GM12873 (cell line): ENCODE data around the gene MPDZ.

Experiments used
- TF ChIP-seq, protein P1 (sequence below): IDR thresholded peaks from 2 replicates; pipeline ENCODE4 v1.5.1; 2012; ENCODE audit warnings: low read depth, mild to moderate bottlenecking, moderate library complexity, low read length, control low read depth; ENCODE audit not compliant: insufficient read depth; ENCODE audit errors: missing control alignments

Gene MPDZ

DNA sequence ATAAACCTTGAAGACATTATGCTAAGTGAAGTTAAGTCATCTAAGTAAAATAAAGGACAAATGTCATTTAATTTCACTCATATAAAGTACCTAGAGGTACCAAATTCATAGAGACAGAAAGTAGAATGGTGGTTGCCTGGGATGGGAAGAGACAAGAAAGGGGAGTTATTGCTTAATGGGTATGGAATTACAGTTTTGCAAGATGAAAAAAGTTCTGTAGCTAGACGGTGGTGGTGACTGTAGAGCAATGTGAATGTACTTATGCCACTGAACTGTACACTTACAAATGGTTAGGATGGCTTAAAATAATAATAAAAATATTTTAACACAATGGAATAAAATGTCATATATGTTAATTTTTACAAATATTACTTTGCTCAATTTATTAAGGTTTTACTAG, 128.0 kb downstream of the MPDZ start:
- TF ChIP-seq, protein P1, sequence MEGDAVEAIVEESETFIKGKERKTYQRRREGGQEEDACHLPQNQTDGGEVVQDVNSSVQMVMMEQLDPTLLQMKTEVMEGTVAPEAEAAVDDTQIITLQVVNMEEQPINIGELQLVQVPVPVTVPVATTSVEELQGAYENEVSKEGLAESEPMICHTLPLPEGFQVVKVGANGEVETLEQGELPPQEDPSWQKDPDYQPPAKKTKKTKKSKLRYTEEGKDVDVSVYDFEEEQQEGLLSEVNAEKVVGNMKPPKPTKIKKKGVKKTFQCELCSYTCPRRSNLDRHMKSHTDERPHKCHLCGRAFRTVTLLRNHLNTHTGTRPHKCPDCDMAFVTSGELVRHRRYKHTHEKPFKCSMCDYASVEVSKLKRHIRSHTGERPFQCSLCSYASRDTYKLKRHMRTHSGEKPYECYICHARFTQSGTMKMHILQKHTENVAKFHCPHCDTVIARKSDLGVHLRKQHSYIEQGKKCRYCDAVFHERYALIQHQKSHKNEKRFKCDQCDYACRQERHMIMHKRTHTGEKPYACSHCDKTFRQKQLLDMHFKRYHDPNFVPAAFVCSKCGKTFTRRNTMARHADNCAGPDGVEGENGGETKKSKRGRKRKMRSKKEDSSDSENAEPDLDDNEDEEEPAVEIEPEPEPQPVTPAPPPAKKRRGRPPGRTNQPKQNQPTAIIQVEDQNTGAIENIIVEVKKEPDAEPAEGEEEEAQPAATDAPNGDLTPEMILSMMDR: no peak

DNA sequence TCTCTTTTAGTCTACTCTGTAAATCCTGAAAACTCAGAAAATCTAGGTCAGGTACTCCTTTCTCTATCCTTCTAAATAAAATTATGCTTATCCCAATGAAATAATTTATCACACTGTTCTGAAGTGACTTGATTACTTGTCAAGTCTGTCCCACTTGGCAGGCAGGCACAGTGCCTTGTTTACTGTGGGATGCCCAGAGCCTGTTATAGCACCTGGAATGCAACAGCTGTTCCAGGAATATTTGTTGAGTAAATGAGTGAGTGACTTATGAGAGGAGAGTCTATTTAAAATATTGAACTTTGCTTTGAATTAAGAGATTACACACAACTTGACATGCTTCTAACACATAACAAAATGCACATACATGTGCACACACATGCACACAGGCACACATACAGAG, 130.0 kb downstream of the MPDZ start:
- TF ChIP-seq, protein P1: no peak

DNA sequence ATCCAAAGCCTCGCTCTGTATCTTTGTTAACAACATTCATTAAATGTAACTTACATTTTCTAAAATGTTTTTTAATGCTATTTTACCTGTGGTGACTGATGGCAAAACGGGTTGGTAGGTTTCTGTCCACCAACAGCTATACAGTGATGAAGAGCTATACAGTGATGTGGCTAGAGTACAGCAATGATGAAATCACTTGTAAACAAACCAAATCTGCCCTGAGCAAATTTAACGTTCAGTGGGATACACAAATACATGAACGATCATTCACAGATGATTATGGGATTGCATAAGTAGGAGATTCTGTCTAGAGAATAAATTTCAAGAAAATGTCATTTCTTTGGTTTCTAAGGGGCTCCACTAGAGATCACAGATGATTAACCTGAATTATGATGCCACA, 132.7 kb downstream of the MPDZ start:
- TF ChIP-seq, protein P1: no peak

DNA sequence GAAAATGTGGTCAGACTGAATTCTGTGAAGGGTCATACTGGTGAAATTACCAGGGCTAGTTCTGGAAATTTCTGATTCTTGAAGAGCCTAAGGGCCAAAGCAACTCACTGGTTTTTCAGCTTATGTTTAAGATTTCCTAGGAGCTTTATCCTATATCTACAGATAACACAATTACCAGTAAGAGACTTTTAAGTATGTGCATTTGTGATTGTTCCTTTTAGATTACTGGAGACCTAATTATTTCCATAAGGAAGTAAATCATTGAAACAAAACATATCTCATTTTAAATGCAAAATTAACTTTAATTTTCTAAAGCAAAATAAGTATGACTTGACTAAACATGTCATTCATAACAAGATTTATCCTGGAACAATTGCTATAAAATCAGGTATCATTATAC, 134.2 kb downstream of the MPDZ start:
- TF ChIP-seq, protein P1: no peak

DNA sequence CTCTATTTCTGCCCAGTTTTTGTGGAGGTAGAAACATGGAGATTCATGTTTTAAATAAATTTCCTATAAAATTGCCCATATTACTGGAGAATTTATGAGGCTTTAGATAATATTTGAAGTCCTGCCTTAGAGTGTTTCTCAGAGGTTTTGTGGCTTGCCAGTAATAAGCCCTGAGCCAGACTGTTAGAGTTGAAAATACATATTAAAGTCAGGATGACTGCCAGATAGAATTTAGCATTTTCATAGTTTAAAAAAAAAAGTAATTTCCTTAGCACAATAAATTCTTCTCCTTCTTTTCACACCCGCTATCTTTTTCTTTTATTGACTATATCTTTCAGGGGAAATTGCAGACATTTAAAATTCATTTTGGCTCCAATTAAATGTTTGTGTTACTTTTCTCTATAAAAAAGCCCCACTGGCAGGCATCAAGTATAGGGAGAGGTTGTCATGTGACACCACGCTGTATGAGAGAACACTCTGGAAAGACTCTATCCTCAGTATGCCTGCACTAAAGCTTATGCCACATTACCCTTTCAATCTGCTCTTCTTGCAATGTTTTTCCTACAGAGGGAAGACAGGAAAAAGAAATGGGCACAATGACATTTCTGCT, 135.2 kb downstream of the MPDZ start:
- TF ChIP-seq, protein P1: no peak

DNA sequence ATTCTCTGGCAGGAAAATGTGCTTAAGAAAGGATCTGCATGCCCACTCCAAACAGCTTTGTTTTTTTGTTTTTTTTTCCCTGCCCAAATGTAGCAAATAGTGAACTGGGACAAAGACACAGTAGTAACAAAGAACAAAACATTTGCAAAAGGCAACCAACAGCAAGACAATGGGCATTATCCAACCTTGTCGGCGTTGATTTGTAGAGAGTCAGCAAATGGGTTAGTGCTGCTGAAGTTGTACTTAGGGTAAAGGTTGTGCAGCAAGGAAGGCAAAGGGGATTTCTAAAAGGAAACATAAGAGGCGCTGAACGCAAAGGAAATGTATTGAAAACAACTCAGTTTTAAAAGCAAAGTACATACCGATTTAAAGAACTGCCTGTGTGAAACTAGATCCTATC, 136.2 kb downstream of the MPDZ start:
- TF ChIP-seq, protein P1: no peak

DNA sequence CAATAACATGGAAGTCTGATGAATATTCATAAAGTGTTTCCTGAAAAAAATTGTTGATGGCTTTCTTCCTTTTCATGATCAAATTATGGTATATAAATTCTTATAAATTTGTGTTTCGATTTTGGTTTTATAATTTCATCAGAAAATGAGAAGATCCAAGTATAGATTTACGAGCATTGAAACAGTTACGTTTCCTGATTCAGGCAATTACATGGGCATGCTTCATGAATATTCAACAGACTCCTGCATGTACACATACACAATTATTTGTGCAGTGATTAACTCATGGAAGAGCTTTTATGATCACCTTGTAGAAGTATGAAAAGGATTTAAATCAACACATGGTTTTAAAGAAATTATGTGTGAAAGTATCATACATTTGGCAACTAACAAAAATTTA, 136.7 kb downstream of the MPDZ start:
- TF ChIP-seq, protein P1: no peak
